Adrenal gland (tissue), 12 donors: Measurements from ENCODE around the gene FGF12. TPM values are rescaled to one million over a fixed set of nuclear protein-coding genes. Genes with fewer than 3 reads are reported as not detected.

ENCODE experiments used
- DNase-seq, 7 donors: peaks; one replicate each; pipeline ENCODE4 v3.0.0-alpha.2; 2019 to 2020
- H3K27ac ChIP-seq, 5 donors: fragments of 200-600 bp; sonication (generic) in 4 of 5; 1 replicate in 3 of 5; 2 replicates in 2 of 5; pipeline versions ENCODE4 v1.5.1 to v1.8.0; 2016 to 2020; ENCODE audit warnings: mild to moderate bottlenecking in 1 of 5
- H3K27me3 ChIP-seq: fragments of 200-600 bp; 2 replicates; pipeline ENCODE4 v1.8.0; 2021
- H3K36me3 ChIP-seq, 2 donors: fragments of 200-600 bp; replicated peaks in 1 of 2; 1 replicate in 1 of 2; 2 replicates in 1 of 2; pipeline versions ENCODE4 v1.5.1 to v1.8.0; 2018 to 2022
- H3K4me1 ChIP-seq, 2 donors: fragments of 200-600 bp; replicated peaks in 1 of 2; 1 replicate in 1 of 2; 2 replicates in 1 of 2; pipeline versions ENCODE4 v1.5.1 to v1.8.0; 2018 to 2021
- H3K4me3 ChIP-seq, 4 donors: fragments of 200-600 bp; sonication (generic) in 3 of 4; one replicate each; pipeline ENCODE4 v1.5.1; 2016 to 2018
- H3K9me3 ChIP-seq, 3 donors: fragments of 200-600 bp; sonication (generic) in 1 of 3; replicated peaks in 1 of 3; 1 replicate in 2 of 3; 2 replicates in 1 of 3; pipeline versions ENCODE4 v1.5.1 to v1.8.0; 2016 to 2021
- POLR2A ChIP-seq, 2 donors: fragments of 450-650 bp; IDR thresholded peaks; one replicate each; pipeline ENCODE4 v1.6.1; 2017; ENCODE audit warnings: antibody characterized with exemption in 2 of 2, mild to moderate bottlenecking in 2 of 2, moderate library complexity in 1 of 2
- WGBS, 4 donors: extraction: QIAGEN DNeasy Blood & Tissue Kit in 2 of 4; methylation state at CpG; one replicate each; pipeline versions ENCODE4 v1.1.5 to v1.1.7; 2013 to 2017; 5-methylcytosine and 5-hydroxymethylcytosine counted together
- intact Hi-C, 2 donors: fragments of 100-400 bp; cut with DNase I; formaldehyde crosslinking; loops; one replicate each; pipeline versions ENCODE4 v1.14.1 to v1.15.0; 2022 to 2023
- polyA plus RNA-seq, 3 donors: library from polyadenylated mRNA; stranded (reverse); fragments of 200-250 nt in 2 of 3; fragments of 350-450 nt in 1 of 3; fragmentation: Illumina TruSeq in 1 of 3; extraction: RNeasy Lipid Tissue Mini Kit (QIAGEN cat#74804) in 1 of 3; gene quantifications; one replicate each; pipeline ENCODE4 v1.2.3, GENCODE V29; 2013 to 2014
- total RNA-seq, 9 donors: library from RNA; depleted of rRNA in 4 of 9; stranded (reverse); fragments of >200 nt in 4 of 9; fragments of 120-200 nt in 1 of 9; fragmentation: NEBNext Ultra II Directional in 1 of 9; extraction: Animal tissue kit (Norgen Biotek cat#: 25700) in 1 of 9; gene quantifications; one replicate each; pipeline versions ENCODE4 v1.1.0 to v1.2.4, GENCODE V29; 2013 to 2023
- TF ChIP-seq, protein P1 (sequence below), 6 experiments: fragments of 450-650 bp in 4 of 6; fragments of 200-600 bp in 2 of 6; sonication (generic) in 1 of 6; IDR thresholded peaks; 1 replicate in 5 of 6; 2 replicates in 1 of 6; pipeline versions ENCODE4 v1.5.1 to v1.8.0; 2016 to 2021; ENCODE audit warnings: antibody characterized with exemption in 6 of 6, mild to moderate bottlenecking in 2 of 6, moderate library complexity in 1 of 6
- donor health status: healthy with polysubstance abuse.
- donor health status: Bipolar disorder and iron deficiency.
- donor health status: DM: yes; HTN: yes; CAD: no.
- donor health status: DM: no; HTN: no; CAD: no.
- donor health status: DM: no; HTN: no; CAD: no.
- donor health status: DM: yes; HTN: yes; CAD: no.

Gene FGF12
- total and polyA plus RNA-seq, 12 donors, result 23.3 to 286 (median 81.3) TPM

DNA sequence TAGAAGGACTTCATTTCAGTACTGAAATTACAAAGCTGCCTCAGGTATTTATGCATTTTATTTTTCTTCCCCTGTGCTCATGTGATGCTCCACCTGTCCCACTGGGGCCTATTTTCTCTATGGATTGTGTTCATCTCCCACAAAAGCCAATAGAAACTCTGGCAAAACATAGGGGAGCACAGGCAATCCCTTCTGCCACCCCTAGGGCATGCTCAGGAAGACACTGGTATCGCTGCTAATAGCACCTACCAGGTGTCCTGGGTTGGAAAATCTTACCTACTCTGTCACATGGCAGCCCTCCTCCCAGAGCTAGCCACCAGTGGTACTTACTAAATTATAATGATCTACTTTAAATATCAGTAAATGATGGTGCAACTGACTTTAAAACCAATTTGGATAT, 427.4 kb downstream of the FGF12 start:
- H3K4me3 ChIP-seq, result no peak overlapping the region
- 91 to 100% (median 98%) methylated on average over 1 of the region's 1 CpG for WGBS, 4 donors

DNA sequence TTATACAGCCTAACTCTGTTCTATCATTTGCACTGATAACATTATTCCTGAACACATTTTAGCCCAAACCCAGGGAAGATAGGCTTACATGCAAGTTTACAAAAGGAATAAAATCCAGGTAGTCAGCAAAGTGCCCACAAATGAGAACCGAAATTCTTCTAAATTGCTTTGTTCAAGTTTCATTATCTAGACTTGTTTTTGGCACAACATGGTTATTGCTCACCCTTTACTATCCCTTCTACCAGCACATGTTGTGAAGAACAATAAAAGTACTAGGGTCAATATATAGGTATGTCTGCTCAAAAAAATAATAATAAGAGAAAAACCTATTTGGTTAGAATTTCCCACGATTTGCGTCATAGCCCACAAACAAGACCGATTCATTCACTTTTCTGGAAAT, 430.5 kb downstream of the FGF12 start:
- Histone ChIP-seq H3K36me3 (no peaks in the 10 kb centered on the region), H3K4me1 (no peaks in the 10 kb centered on the region), H3K4me3 (no peak overlapping the region), H3K27ac (no peak overlapping the region), H3K9me3 (no peaks in the 10 kb centered on the region), H3K27me3 (no peaks in the 10 kb centered on the region)
- no peak for DNase-seq
- intact Hi-C loops, result no loop called here
- 92 to 97% (median 95%) methylated on average over 4 of the region's 4 CpGs for WGBS, 4 donors
- TF ChIP-seq, protein P1, sequence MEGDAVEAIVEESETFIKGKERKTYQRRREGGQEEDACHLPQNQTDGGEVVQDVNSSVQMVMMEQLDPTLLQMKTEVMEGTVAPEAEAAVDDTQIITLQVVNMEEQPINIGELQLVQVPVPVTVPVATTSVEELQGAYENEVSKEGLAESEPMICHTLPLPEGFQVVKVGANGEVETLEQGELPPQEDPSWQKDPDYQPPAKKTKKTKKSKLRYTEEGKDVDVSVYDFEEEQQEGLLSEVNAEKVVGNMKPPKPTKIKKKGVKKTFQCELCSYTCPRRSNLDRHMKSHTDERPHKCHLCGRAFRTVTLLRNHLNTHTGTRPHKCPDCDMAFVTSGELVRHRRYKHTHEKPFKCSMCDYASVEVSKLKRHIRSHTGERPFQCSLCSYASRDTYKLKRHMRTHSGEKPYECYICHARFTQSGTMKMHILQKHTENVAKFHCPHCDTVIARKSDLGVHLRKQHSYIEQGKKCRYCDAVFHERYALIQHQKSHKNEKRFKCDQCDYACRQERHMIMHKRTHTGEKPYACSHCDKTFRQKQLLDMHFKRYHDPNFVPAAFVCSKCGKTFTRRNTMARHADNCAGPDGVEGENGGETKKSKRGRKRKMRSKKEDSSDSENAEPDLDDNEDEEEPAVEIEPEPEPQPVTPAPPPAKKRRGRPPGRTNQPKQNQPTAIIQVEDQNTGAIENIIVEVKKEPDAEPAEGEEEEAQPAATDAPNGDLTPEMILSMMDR (IDR thresholded peaks at IDR 0.05), result no peak
- no peak for TF ChIP-seq POLR2A (IDR thresholded peaks at IDR 0.05)

More for the DNA sequence above, 427.4 kb downstream of the FGF12 start:
- Histone ChIP-seq H3K27ac (no peak overlapping the region), H3K27me3 (no peaks in the 10 kb centered on the region), H3K4me1 (no peaks in the 10 kb centered on the region), H3K9me3 (no peaks in the 10 kb centered on the region), H3K36me3 (no peaks in the 10 kb centered on the region)
- no peak for DNase-seq
- no peak for TF ChIP-seq POLR2A (IDR thresholded peaks at IDR 0.05)
- TF ChIP-seq, protein P1 (IDR thresholded peaks at IDR 0.05), result no peak
- intact Hi-C loops, result no loop called here

DNA sequence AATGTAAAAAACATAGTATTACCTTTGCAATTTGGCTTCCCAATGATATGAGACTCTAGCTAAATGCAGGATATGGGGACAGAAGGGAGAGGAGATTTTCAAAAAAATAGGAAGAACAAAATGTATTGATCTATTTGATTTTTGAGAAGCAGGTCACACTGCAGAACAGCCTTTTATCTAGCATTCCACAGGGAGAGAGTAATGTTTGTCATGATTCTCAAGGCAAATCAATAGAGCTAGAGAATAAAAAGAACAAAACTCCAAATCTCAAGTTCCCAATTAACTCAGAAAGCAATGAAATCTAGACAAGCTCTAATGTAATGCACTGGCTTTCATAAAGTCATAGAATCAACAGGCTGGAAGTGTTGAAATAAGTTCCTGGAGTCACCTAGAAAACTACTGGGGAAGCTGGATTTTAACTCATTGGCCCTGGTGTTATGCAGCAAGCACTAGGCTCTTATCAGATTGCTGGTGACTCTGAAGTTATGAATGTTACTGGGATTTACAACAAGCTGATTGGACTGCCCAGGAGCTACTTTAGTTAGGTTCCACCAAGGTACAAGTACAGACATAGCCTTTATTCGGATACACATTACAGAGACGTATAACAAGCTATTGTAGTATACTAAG, 442.8 kb downstream of the FGF12 start:
- no peak overlapping the region for H3K4me3 ChIP-seq
- intact Hi-C loops, result no loop called here
- no peaks in the 10 kb centered on the region for H3K36me3 ChIP-seq
- peaks cover 0 to 6% of the 10 kb centered on the region in 2 donors for H3K4me1 ChIP-seq
- peak in 3 of 7 donors; percentile 13 to 24 (median 13) for DNase-seq
- H3K27ac ChIP-seq, result peak overlapping the region in 3 of 5 donors; percentile 10 to 53 (median 16)
- 70 to 82% (median 80%) methylated on average over 2 of the region's 2 CpGs for WGBS, 4 donors
- H3K9me3 ChIP-seq, result no peaks in the 10 kb centered on the region
- TF ChIP-seq, protein P1 (IDR thresholded peaks at IDR 0.05), result no peak
- no peaks in the 10 kb centered on the region for H3K27me3 ChIP-seq

DNA sequence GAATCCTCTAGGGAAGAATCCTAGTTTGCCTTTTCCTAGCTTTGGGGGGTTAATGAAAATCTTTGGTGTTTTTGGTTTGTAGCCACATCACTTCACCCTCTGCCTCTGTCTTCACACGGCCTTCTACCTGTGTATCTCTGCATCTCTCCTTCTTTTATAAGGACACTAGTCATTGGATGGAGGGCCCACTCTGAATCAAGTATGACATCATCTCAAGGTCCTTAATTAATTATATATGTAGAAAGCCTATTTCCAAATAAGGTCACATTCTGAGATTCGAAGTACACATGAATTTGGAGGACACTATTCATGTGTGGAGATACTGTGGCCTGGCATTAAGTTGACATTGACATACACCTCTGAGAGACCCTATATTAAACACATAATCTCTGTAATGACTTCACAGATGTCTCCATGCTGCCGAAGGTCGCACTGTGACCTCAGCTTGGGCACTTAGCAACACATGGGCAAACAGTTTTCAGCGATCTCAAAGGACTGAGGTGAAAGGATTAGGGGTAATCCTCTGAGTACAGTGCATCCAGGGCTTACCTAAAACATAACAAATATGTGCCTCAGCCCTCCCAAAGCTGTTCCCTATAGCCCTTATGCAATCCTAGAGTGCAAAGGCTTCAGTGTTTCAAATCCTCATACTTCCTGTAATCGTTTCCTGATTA, 446.0 kb downstream of the FGF12 start:
- WGBS, 4 donors, result 49 to 65% (median 61%) methylated on average over 5 to 6 of the region's 6 CpGs
- intact Hi-C loops, result no loop called here
- Histone ChIP-seq H3K27me3 (no peaks in the 10 kb centered on the region), H3K4me3 (no peak overlapping the region), H3K4me1 (peaks cover 0 to 6% of the 10 kb centered on the region in 2 donors), H3K27ac (peak overlapping the region in 1 of 5 donors; percentile 4), H3K9me3 (no peaks in the 10 kb centered on the region), H3K36me3 (no peaks in the 10 kb centered on the region)
- TF ChIP-seq, protein P1 (IDR thresholded peaks at IDR 0.05), result no peak
- no peak for TF ChIP-seq POLR2A (IDR thresholded peaks at IDR 0.05)
- DNase-seq, result no peak
